Keratinocyte (primary cell): ENCODE results near the gene PRIMA1. TPM values are rescaled to one million over a fixed set of nuclear protein-coding genes. Genes with fewer than 3 reads are reported as not detected.

Source experiments
- DNase-seq: peaks from one replicate; pipeline ENCODE4 v3.0.0-alpha.2; 2011; ENCODE audit warnings: low read depth, missing footprints, low spot score
- FAIRE-seq: peaks from 2 replicates; lab custom pipeline; 2011; peaks lifted over from hg19 to GRCh38; lab: Jason Lieb, UNC
- H2AFZ ChIP-seq: 2 replicates; pipeline ENCODE4 v1.6.0; 2012; ENCODE audit warnings: low read length, control low read depth, inconsistent platforms; ENCODE audit not compliant: control insufficient read depth
- H3K27ac ChIP-seq: 2 replicates; pipeline ENCODE4 v1.5.1; 2011; ENCODE audit warnings: low read length; ENCODE audit not compliant: control insufficient read depth, insufficient read depth
- H3K27me3 ChIP-seq: 3 replicates; pipeline ENCODE4 v1.6.0; 2011; ENCODE audit warnings: low read length; ENCODE audit not compliant: control insufficient read depth, insufficient read depth; ENCODE audit errors: extremely low read depth
- H3K36me3 ChIP-seq, 2 experiments: 2 replicates in 1 of 2; 3 replicates in 1 of 2; pipeline ENCODE4 v1.5.1; 2011; ENCODE audit warnings: low read length in 2 of 2, mild to moderate bottlenecking in 1 of 2; ENCODE audit not compliant: control insufficient read depth in 2 of 2, insufficient read depth in 2 of 2; ENCODE audit errors: extremely low read depth in 1 of 2
- H3K4me1 ChIP-seq: 3 replicates; pipeline ENCODE4 v1.5.1; 2011; ENCODE audit warnings: low read length; ENCODE audit not compliant: control insufficient read depth, insufficient read depth; ENCODE audit errors: extremely low read depth
- H3K4me2 ChIP-seq: 3 replicates; pipeline ENCODE4 v1.6.0; 2011; ENCODE audit warnings: low read depth, low read length; ENCODE audit not compliant: control insufficient read depth, insufficient read depth; ENCODE audit errors: extremely low read depth
- H3K4me3 ChIP-seq, 3 experiments: fragments of 200-600 bp in 1 of 3; sonication (generic) in 1 of 3; 2 replicates in 2 of 3; 3 replicates in 1 of 3; pipeline ENCODE4 v1.5.1; 2011 to 2016; ENCODE audit warnings: low read length in 3 of 3, mild to moderate bottlenecking in 3 of 3, control low read depth in 2 of 3, inconsistent platforms in 1 of 3, low read depth in 1 of 3, mixed read lengths in 1 of 3, mixed run types in 1 of 3, moderate library complexity in 1 of 3; ENCODE audit not compliant: control insufficient read depth in 2 of 3, insufficient read depth in 2 of 3; ENCODE audit errors: extremely low read depth in 1 of 3
- H3K79me2 ChIP-seq: 2 replicates; pipeline ENCODE4 v1.6.0; 2012; ENCODE audit warnings: low read length; ENCODE audit not compliant: control insufficient read depth, insufficient read depth
- H3K9ac ChIP-seq: 3 replicates; pipeline ENCODE4 v1.6.0; 2011; ENCODE audit warnings: low read length; ENCODE audit not compliant: control insufficient read depth, insufficient read depth; ENCODE audit errors: extremely low read depth
- H3K9me1 ChIP-seq: 3 replicates; pipeline ENCODE4 v1.6.0; 2011; ENCODE audit warnings: low read length; ENCODE audit not compliant: control insufficient read depth, insufficient read depth; ENCODE audit errors: extremely low read depth
- H3K9me3 ChIP-seq: 2 replicates; pipeline ENCODE4 v1.5.1; 2012; ENCODE audit warnings: low read depth, low read length; ENCODE audit not compliant: control insufficient read depth
- H4K20me1 ChIP-seq: 3 replicates; pipeline ENCODE4 v1.6.0; 2011; ENCODE audit warnings: low read length; ENCODE audit not compliant: control insufficient read depth, insufficient read depth; ENCODE audit errors: extremely low read depth
- CTCF ChIP-seq, 3 experiments: IDR thresholded peaks in 1 of 3; conservative IDR thresholded peaks in 1 of 3; optimal IDR thresholded peaks in 1 of 3; 2 replicates in 2 of 3; 3 replicates in 1 of 3; pipeline versions ENCODE3 to v1.5.1; 2011; ENCODE audit warnings: low read length in 3 of 3, mild to moderate bottlenecking in 3 of 3, moderate library complexity in 2 of 3, control low read depth in 1 of 3, inconsistent platforms in 1 of 3; ENCODE audit not compliant: insufficient read depth in 2 of 3; ENCODE audit errors: extremely low read depth in 1 of 3
- EZH2 ChIP-seq: IDR thresholded peaks from one replicate; pipeline ENCODE4 v1.6.1; 2012; ENCODE audit warnings: inconsistent platforms, mild to moderate bottlenecking, low read length, moderate library complexity
- dilution Hi-C: fragments of 300-500 bp; cut with MboI; formaldehyde crosslinking; loops from one replicate; pipeline ENCODE4 v1.7.0; 2020; ENCODE audit warnings: low sequenced_read_pairs; ENCODE audit not compliant: extremely low pct_ligation_motif_present
- polyA plus RNA-seq, 5 experiments: library from polyadenylated mRNA; depleted of rRNA in 3 of 5; stranded (reverse) in 3 of 5; stranded (forward) in 1 of 5; unstranded in 1 of 5; fragments of >200 nt; gene quantifications; 1 replicate in 1 of 5; 2 replicates in 3 of 5; 3 replicates in 1 of 5; pipeline versions ENCODE4 v1.2.1 to v1.2.3, GENCODE V29; 2011 to 2012; ENCODE audit warnings: missing spikeins in 2 of 5, low read depth in 1 of 5, low replicate concordance in 1 of 5

Gene PRIMA1
- polyA plus RNA-seq, 1 donor (not counting 4 experiments of a cell fraction or from before 2014, with no cell fraction given): not detected

- Histone ChIP-seq H3K79me2 (no peaks in the 10 kb centered on the region), H3K9me1 (no peaks in the 10 kb centered on the region), H3K4me1 (no peaks in the 10 kb centered on the region), H4K20me1 (no peaks in the 10 kb centered on the region), H3K4me3 (no peak overlapping the region), H3K36me3 (no peaks in the 10 kb centered on the region), H3K27me3 (no peaks in the 10 kb centered on the region), H3K27ac (no peak overlapping the region), H2AFZ (no peak overlapping the region), H3K4me2 (no peak overlapping the region), H3K9ac (no peak overlapping the region), H3K9me3 (no peaks in the 10 kb centered on the region)
- FAIRE-seq: no peak
- dilution Hi-C loops: no loop called here
- no peak for TF ChIP-seq CTCF (optimal IDR thresholded peaks at IDR 0.05 in 1 of 3, IDR thresholded peaks at IDR 0.05 in 1 of 3, conservative IDR thresholded peaks at IDR 0.05 in 1 of 3; ENCODE audit: extremely low read depth in 1 of 3, insufficient read depth in 2 of 3, low read length in 3 of 3)
- TF ChIP-seq EZH2: no peak
- DNase-seq: no peak
Observed at GRCh38 chr14:93804654-93805053, 16.4 kb upstream of the PRIMA1 start.

- H3K27ac ChIP-seq: no peak overlapping the region
- no peaks in the 10 kb centered on the region for H3K36me3 ChIP-seq
- DNase-seq (no peak), FAIRE-seq (no peak)
- dilution Hi-C loops: no loop called here
- H3K4me3 ChIP-seq: no peak overlapping the region
- H3K27me3 ChIP-seq: no peaks in the 10 kb centered on the region
- no peaks in the 10 kb centered on the region for H3K4me1 ChIP-seq
- H2AFZ ChIP-seq: no peak overlapping the region
- H3K9me1 ChIP-seq: no peaks in the 10 kb centered on the region
- H3K79me2 ChIP-seq: no peaks in the 10 kb centered on the region
- TF ChIP-seq EZH2: no peak
- no peak for TF ChIP-seq CTCF (optimal IDR thresholded peaks at IDR 0.05 in 1 of 3, IDR thresholded peaks at IDR 0.05 in 1 of 3, conservative IDR thresholded peaks at IDR 0.05 in 1 of 3; ENCODE audit: extremely low read depth in 1 of 3, insufficient read depth in 2 of 3, low read length in 3 of 3)
- no peak overlapping the region for H3K9ac ChIP-seq
- no peak overlapping the region for H3K4me2 ChIP-seq
- H4K20me1 ChIP-seq: no peaks in the 10 kb centered on the region
- H3K9me3 ChIP-seq: no peaks in the 10 kb centered on the region
Observed at GRCh38 chr14:93803408-93804318, 15.4 kb upstream of the PRIMA1 start.
